Measurements from ENCODE around the gene ASB3.

ASB3 gene

DNA sequence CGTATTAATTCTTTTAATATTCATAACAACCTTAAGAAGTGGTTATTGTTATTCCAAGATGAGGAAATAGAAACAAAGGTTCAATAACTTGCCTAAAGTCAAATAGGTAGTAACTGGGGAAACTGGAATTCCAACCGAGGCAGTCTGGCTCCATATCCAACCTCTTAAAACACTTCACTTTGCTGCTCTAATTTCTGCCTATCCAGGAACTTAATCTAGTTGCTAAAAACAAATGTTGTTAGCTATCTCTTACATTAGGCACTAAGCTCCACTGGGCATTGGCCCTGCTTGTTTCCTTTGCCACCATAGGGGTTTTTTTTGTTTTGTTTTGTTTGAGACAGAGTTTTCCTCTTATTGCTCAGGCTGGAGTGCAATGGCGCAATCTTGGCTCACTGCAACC, 24.8 kb upstream of the ASB3 start:
- TF ChIP-seq POLR2AphosphoS5 (IDR thresholded peaks at IDR 0.05; ENCODE audit: low read depth, low read length) (no peak), SIN3A (IDR thresholded peaks at IDR 0.05; ENCODE audit: borderline replicate concordance, insufficient read depth, low read length) (no peak), TAF1 (IDR thresholded peaks at IDR 0.05; ENCODE audit: borderline replicate concordance, insufficient read depth, low read length) (no peak), FOXP2 (optimal IDR thresholded peaks at IDR 0.05; ENCODE audit: borderline replicate concordance, extremely low read depth, extremely low read length, insufficient read depth) (no peak)
- TF ChIP-seq, protein P1, sequence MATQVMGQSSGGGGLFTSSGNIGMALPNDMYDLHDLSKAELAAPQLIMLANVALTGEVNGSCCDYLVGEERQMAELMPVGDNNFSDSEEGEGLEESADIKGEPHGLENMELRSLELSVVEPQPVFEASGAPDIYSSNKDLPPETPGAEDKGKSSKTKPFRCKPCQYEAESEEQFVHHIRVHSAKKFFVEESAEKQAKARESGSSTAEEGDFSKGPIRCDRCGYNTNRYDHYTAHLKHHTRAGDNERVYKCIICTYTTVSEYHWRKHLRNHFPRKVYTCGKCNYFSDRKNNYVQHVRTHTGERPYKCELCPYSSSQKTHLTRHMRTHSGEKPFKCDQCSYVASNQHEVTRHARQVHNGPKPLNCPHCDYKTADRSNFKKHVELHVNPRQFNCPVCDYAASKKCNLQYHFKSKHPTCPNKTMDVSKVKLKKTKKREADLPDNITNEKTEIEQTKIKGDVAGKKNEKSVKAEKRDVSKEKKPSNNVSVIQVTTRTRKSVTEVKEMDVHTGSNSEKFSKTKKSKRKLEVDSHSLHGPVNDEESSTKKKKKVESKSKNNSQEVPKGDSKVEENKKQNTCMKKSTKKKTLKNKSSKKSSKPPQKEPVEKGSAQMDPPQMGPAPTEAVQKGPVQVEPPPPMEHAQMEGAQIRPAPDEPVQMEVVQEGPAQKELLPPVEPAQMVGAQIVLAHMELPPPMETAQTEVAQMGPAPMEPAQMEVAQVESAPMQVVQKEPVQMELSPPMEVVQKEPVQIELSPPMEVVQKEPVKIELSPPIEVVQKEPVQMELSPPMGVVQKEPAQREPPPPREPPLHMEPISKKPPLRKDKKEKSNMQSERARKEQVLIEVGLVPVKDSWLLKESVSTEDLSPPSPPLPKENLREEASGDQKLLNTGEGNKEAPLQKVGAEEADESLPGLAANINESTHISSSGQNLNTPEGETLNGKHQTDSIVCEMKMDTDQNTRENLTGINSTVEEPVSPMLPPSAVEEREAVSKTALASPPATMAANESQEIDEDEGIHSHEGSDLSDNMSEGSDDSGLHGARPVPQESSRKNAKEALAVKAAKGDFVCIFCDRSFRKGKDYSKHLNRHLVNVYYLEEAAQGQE (IDR thresholded peaks at IDR 0.05; ENCODE audit: insufficient read depth in 1 of 2, low read depth in 2 of 2, low read length in 2 of 2) = no peak

DNA sequence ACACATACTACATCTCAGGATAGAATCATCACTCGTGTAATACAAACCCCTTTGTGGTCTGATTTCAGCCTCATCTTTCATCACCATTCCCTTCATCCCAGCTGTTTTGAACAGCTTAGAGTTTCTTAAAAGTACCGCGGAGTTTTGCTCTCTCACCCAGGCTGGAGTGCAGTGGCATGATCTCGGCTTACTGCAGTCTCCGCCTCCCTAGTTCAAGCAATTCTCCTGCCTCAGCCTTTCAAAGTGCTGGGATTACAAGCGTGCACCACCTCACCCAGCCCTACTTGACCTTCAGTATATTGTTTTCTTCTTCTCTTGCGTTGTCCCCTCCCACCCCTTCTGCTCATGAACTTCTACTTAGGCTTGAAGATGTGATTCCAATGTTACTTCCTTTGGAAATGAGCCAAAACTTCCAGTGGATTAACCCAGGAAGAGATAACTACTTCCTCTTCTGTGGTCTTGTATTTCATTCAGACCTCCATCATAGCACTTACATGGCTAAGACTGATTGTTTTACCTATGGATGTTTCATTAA, 15.9 kb upstream of the ASB3 start:
- no peak for TF ChIP-seq POLR2AphosphoS5 (IDR thresholded peaks at IDR 0.05; ENCODE audit: low read depth, low read length)
- TF ChIP-seq TAF1 (IDR thresholded peaks at IDR 0.05; ENCODE audit: borderline replicate concordance, insufficient read depth, low read length) = no peak
- TF ChIP-seq SIN3A (IDR thresholded peaks at IDR 0.05; ENCODE audit: borderline replicate concordance, insufficient read depth, low read length) = no peak
- TF ChIP-seq, protein P1 (IDR thresholded peaks at IDR 0.05; ENCODE audit: insufficient read depth in 1 of 2, low read depth in 2 of 2, low read length in 2 of 2) = no peak
- TF ChIP-seq FOXP2 (optimal IDR thresholded peaks at IDR 0.05; ENCODE audit: borderline replicate concordance, extremely low read depth, extremely low read length, insufficient read depth) = no peak

DNA sequence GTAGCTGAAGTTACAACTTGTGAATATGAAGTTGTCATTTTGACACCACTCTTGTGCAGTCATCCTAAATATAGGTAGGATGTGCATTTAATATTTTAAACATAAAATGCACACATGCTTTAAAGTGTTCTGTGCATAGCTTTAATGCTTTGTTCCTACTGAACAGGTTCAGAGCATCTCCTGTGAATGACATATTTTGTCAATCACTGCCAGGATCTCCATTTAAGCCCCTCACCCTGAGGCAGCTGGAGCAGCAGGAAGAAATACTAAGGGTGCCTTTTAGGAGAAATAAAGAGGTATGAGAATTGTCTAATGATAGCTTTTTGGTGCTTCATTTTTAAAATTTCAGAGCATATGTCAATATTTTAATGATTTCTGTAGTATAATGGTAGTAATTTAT, 14.8 kb upstream of the ASB3 start:
- TF ChIP-seq SIN3A (IDR thresholded peaks at IDR 0.05; ENCODE audit: borderline replicate concordance, insufficient read depth, low read length) = no peak
- TF ChIP-seq FOXP2 (optimal IDR thresholded peaks at IDR 0.05; ENCODE audit: borderline replicate concordance, extremely low read depth, extremely low read length, insufficient read depth) = no peak
- TF ChIP-seq, protein P1 (IDR thresholded peaks at IDR 0.05; ENCODE audit: insufficient read depth in 1 of 2, low read depth in 2 of 2, low read length in 2 of 2) = no peak
- TF ChIP-seq POLR2AphosphoS5 (IDR thresholded peaks at IDR 0.05; ENCODE audit: low read depth, low read length) = no peak
- no peak for TF ChIP-seq TAF1 (IDR thresholded peaks at IDR 0.05; ENCODE audit: borderline replicate concordance, insufficient read depth, low read length)

DNA sequence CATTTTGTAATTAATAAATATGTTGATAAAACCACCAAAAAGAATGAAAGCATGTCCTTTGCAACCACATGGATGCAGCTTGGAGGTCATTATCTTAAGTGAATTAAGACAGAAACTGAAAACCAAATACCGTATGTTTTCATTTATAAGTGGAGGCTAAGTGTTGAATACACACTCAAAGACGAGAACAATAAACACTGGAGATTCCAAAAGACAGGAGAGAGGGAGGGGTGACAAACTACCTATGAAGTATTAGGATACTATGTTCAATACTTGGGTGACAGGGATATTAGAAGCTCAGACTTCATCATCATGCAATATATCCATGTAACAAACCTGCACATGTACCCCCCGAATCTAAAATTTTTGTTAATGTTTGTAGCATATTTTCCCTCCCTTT, 7.1 kb upstream of the ASB3 start:
- no peak for TF ChIP-seq TAF1 (IDR thresholded peaks at IDR 0.05; ENCODE audit: borderline replicate concordance, insufficient read depth, low read length)
- TF ChIP-seq FOXP2 (optimal IDR thresholded peaks at IDR 0.05; ENCODE audit: borderline replicate concordance, extremely low read depth, extremely low read length, insufficient read depth) = no peak
- no peak for TF ChIP-seq POLR2AphosphoS5 (IDR thresholded peaks at IDR 0.05; ENCODE audit: low read depth, low read length)
- TF ChIP-seq SIN3A (IDR thresholded peaks at IDR 0.05; ENCODE audit: borderline replicate concordance, insufficient read depth, low read length) = no peak
- TF ChIP-seq, protein P1 (IDR thresholded peaks at IDR 0.05; ENCODE audit: insufficient read depth in 1 of 2, low read depth in 2 of 2, low read length in 2 of 2) = no peak

DNA sequence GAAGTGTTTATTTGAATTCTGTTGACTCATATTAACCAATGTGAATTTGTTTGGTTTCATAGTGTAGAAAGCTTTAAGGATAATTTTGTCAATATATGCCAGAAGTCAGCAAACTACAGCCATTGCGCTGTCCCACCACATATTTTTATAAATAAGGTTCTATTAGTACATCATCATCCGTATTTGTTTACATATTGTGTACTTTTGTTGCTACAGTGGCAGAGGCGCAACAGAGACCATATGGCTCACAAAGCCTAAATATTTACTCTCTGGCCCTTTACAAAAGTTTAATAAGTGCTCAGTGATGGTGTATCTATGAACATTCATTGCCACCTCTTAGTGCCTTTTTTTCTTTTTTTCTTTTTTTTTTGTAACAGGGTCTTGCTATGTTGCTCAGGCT, 6.5 kb upstream of the ASB3 start:
- TF ChIP-seq TAF1 (IDR thresholded peaks at IDR 0.05; ENCODE audit: borderline replicate concordance, insufficient read depth, low read length) = no peak
- no peak for TF ChIP-seq SIN3A (IDR thresholded peaks at IDR 0.05; ENCODE audit: borderline replicate concordance, insufficient read depth, low read length)
- TF ChIP-seq, protein P1 (IDR thresholded peaks at IDR 0.05; ENCODE audit: insufficient read depth in 1 of 2, low read depth in 2 of 2, low read length in 2 of 2) = no peak
- TF ChIP-seq FOXP2 (optimal IDR thresholded peaks at IDR 0.05; ENCODE audit: borderline replicate concordance, extremely low read depth, extremely low read length, insufficient read depth) = no peak
- TF ChIP-seq POLR2AphosphoS5 (IDR thresholded peaks at IDR 0.05; ENCODE audit: low read depth, low read length) = no peak

Measured in PFSK-1 (cell line).